GM23338 (cell line): ENCODE measurements around the gene FKBP2. TPM values are rescaled to one million over a fixed set of nuclear protein-coding genes. Genes with fewer than 3 reads are reported as not detected.

Experiments
- CREB1 ChIP-seq: fragments of 250-450 bp; sonication (Bioruptor Pico); IDR thresholded peaks from 2 replicates; pipeline ENCODE4 v1.5.0; 2020; ENCODE audit warnings: low read depth, mild to moderate bottlenecking, moderate library complexity
- CTCF ChIP-seq, 2 experiments: fragments of 200-600 bp in 1 of 2; sonication (generic) in 1 of 2; conservative IDR thresholded peaks; 2 replicates each; pipeline versions ENCODE4 v1.5.1 to v1.6.1; 2016 to 2017; ENCODE audit warnings: antibody characterized with exemption in 2 of 2, low read depth in 2 of 2, mild to moderate bottlenecking in 2 of 2, moderate library complexity in 1 of 2
- EZH2 ChIP-seq: fragments of 200-600 bp; sonication (generic); IDR thresholded peaks from one replicate; pipeline ENCODE4 v1.8.0; 2017; ENCODE audit warnings: antibody characterized with exemption, mild to moderate bottlenecking, low read depth; ENCODE audit not compliant: unreplicated experiment
- JUNB ChIP-seq: IDR thresholded peaks from one replicate; pipeline ENCODE4 v1.6.1; 2016; ENCODE audit warnings: antibody characterized with exemption; ENCODE audit not compliant: unreplicated experiment
- NANOG ChIP-seq: IDR thresholded peaks from 2 replicates; pipeline ENCODE4 v1.6.1; 2016; ENCODE audit warnings: antibody characterized with exemption, borderline replicate concordance
- POLR2AphosphoS5 ChIP-seq: IDR thresholded peaks from 2 replicates; pipeline ENCODE4 v1.6.1; 2016; ENCODE audit warnings: antibody characterized with exemption, low read depth
- STAT1 ChIP-seq: IDR thresholded peaks from one replicate; pipeline ENCODE4 v1.6.1; 2016; ENCODE audit warnings: antibody characterized with exemption; ENCODE audit not compliant: unreplicated experiment
- ZNF114 ChIP-seq: fragments of 250-450 bp; sonication (Bioruptor Pico); IDR thresholded peaks from 2 replicates; pipeline ENCODE4 v1.5.0; 2020; ENCODE audit warnings: mild to moderate bottlenecking, moderate library complexity
- ZNF331 ChIP-seq: fragments of 250-450 bp; sonication (Bioruptor Pico); IDR thresholded peaks from 2 replicates; pipeline ENCODE4 v1.5.0; 2020; ENCODE audit warnings: low read depth, mild to moderate bottlenecking, moderate library complexity
- polyA plus RNA-seq: library from polyadenylated mRNA; unstranded; fragments of >200 nt; fragmentation: Nextera tagmentation; extraction: Ambion mirVana; gene quantifications from 2 replicates; pipeline ENCODE4 v1.2.1, GENCODE V29; 2016
- total RNA-seq: library from RNA; depleted of rRNA; stranded (reverse); fragments of >200 nt; shearing (Covaris generic); gene quantifications from 2 replicates; pipeline ENCODE4 v1.2.3, GENCODE V29; 2014
- TF ChIP-seq, protein P1 (sequence below): fragments of 250-450 bp; sonication (Bioruptor Pico); IDR thresholded peaks from 2 replicates; pipeline ENCODE4 v1.5.0; 2020; ENCODE audit warnings: mild to moderate bottlenecking, moderate library complexity

The FKBP2 gene
- total and polyA plus RNA-seq, 2 experiments from 2014 or later: 31.4 to 201 TPM

GRCh38 chr11:64211181-64211872 is 29.6 kb upstream of the FKBP2 start (continued):
- TF ChIP-seq, protein P1, sequence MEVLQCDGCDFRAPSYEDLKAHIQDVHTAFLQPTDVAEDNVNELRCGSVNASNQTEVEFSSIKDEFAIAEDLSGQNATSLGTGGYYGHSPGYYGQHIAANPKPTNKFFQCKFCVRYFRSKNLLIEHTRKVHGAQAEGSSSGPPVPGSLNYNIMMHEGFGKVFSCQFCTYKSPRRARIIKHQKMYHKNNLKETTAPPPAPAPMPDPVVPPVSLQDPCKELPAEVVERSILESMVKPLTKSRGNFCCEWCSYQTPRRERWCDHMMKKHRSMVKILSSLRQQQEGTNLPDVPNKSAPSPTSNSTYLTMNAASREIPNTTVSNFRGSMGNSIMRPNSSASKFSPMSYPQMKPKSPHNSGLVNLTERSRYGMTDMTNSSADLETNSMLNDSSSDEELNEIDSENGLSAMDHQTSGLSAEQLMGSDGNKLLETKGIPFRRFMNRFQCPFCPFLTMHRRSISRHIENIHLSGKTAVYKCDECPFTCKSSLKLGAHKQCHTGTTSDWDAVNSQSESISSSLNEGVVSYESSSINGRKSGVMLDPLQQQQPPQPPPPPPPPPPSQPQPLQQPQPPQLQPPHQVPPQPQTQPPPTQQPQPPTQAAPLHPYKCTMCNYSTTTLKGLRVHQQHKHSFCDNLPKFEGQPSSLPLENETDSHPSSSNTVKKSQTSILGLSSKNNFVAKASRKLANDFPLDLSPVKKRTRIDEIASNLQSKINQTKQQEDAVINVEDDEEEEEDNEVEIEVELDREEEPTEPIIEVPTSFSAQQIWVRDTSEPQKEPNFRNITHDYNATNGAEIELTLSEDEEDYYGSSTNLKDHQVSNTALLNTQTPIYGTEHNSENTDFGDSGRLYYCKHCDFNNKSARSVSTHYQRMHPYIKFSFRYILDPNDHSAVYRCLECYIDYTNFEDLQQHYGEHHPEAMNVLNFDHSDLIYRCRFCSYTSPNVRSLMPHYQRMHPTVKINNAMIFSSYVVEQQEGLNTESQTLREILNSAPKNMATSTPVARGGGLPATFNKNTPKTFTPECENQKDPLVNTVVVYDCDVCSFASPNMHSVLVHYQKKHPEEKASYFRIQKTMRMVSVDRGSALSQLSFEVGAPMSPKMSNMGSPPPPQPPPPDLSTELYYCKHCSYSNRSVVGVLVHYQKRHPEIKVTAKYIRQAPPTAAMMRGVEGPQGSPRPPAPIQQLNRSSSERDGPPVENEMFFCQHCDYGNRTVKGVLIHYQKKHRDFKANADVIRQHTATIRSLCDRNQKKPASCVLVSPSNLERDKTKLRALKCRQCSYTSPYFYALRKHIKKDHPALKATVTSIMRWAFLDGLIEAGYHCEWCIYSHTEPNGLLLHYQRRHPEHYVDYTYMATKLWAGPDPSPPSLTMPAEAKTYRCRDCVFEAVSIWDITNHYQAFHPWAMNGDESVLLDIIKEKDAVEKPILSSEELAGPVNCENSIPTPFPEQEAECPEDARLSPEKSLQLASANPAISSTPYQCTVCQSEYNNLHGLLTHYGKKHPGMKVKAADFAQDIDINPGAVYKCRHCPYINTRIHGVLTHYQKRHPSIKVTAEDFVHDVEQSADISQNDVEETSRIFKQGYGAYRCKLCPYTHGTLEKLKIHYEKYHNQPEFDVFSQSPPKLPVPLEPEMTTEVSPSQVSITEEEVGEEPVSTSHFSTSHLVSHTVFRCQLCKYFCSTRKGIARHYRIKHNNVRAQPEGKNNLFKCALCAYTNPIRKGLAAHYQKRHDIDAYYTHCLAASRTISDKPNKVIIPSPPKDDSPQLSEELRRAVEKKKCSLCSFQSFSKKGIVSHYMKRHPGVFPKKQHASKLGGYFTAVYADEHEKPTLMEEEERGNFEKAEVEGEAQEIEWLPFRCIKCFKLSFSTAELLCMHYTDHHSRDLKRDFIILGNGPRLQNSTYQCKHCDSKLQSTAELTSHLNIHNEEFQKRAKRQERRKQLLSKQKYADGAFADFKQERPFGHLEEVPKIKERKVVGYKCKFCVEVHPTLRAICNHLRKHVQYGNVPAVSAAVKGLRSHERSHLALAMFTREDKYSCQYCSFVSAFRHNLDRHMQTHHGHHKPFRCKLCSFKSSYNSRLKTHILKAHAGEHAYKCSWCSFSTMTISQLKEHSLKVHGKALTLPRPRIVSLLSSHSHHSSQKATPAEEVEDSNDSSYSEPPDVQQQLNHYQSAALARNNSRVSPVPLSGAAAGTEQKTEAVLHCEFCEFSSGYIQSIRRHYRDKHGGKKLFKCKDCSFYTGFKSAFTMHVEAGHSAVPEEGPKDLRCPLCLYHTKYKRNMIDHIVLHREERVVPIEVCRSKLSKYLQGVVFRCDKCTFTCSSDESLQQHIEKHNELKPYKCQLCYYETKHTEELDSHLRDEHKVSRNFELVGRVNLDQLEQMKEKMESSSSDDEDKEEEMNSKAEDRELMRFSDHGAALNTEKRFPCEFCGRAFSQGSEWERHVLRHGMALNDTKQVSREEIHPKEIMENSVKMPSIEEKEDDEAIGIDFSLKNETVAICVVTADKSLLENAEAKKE: no peak
- TF ChIP-seq STAT1: no peak
- TF ChIP-seq EZH2: no peak
- no peak for TF ChIP-seq JUNB
- TF ChIP-seq ZNF114 (CRISPR knock-in tag): no peak
- TF ChIP-seq ZNF331 (CRISPR knock-in tag): no peak
- no peak for TF ChIP-seq POLR2AphosphoS5
- TF ChIP-seq CTCF (conservative IDR thresholded peaks at IDR 0.05; ENCODE audit: low read depth in 2 of 2): no peak
- TF ChIP-seq NANOG: no peak
- no peak for TF ChIP-seq CREB1 (CRISPR knock-in tag)
